CD8-positive, alpha-beta memory T cell (primary cell): ENCODE measurements around the gene PRKCD. TPM values are rescaled to one million over a fixed set of nuclear protein-coding genes. Genes with fewer than 3 reads are reported as not detected.

Experiments used
- CTCF ChIA-PET: fragments of 350-600 bp; sonication (Branson Sonifier 250); formaldehyde crosslinking; loops from one replicate; lab custom pipeline; 2021; ENCODE audit warnings: antibody characterized with exemption; lab: Charles Lee
- POLR2A ChIA-PET: fragments of 350-600 bp; sonication (Branson Sonifier 250); formaldehyde crosslinking; loops from one replicate; lab custom pipeline; 2021; ENCODE audit warnings: antibody characterized with exemption; lab: Charles Lee
- DNase-seq, 5 donors: peaks; one replicate each; pipeline versions ENCODE4 v3.0.0 to v3.0.0-alpha.2; 2020 to 2022; ENCODE audit warnings: mixed read lengths in 1 of 5
- H3K27ac ChIP-seq: one replicate; pipeline ENCODE4 v1.7.0; 2013; ENCODE audit warnings: low read depth, mild to moderate bottlenecking, low read length, moderate library complexity
- H3K27me3 ChIP-seq: 2 replicates; pipeline ENCODE4 v1.7.0; 2013; ENCODE audit warnings: low read length, mild to moderate bottlenecking; ENCODE audit not compliant: insufficient read depth, poor library complexity, severe bottlenecking
- H3K36me3 ChIP-seq: 2 replicates; pipeline ENCODE4 v1.7.0; 2013; ENCODE audit warnings: mild to moderate bottlenecking, low read length, moderate library complexity; ENCODE audit not compliant: insufficient read depth
- H3K4me1 ChIP-seq: 2 replicates; pipeline ENCODE4 v1.7.0; 2013; ENCODE audit warnings: mild to moderate bottlenecking, low read length, moderate library complexity; ENCODE audit not compliant: insufficient read depth
- H3K4me3 ChIP-seq: 2 replicates; pipeline ENCODE4 v1.7.0; 2013; ENCODE audit warnings: mild to moderate bottlenecking, low read length
- H3K9me3 ChIP-seq: 2 replicates; pipeline ENCODE4 v1.7.0; 2013; ENCODE audit warnings: mild to moderate bottlenecking, low read length
- H3K27ac Mint-ChIP-seq, 8 donors: one replicate each; pipeline ENCODE4 v1.8.0; 2020 to 2021; ENCODE audit warnings: mixed read lengths in 8 of 8, mild to moderate bottlenecking in 6 of 8, inconsistent platforms in 3 of 8, moderate library complexity in 3 of 8
- H3K27me3 Mint-ChIP-seq, 2 donors: one replicate each; pipeline ENCODE4 v1.8.0; 2020 to 2021; ENCODE audit warnings: mixed read lengths in 2 of 2, mild to moderate bottlenecking in 1 of 2, moderate library complexity in 1 of 2
- H3K36me3 Mint-ChIP-seq, 3 donors: one replicate each; pipeline ENCODE4 v1.8.0; 2020 to 2021; ENCODE audit warnings: mixed read lengths in 3 of 3, inconsistent platforms in 1 of 3, mild to moderate bottlenecking in 1 of 3
- H3K4me1 Mint-ChIP-seq, 3 donors: one replicate each; pipeline ENCODE4 v1.8.0; 2020 to 2021; ENCODE audit warnings: mixed read lengths in 3 of 3, inconsistent platforms in 1 of 3, mild to moderate bottlenecking in 1 of 3
- H3K4me3 Mint-ChIP-seq, 7 donors: one replicate each; pipeline ENCODE4 v1.8.0; 2020 to 2021; ENCODE audit warnings: mixed read lengths in 7 of 7, mild to moderate bottlenecking in 6 of 7, moderate library complexity in 4 of 7, inconsistent platforms in 2 of 7
- H3K9me3 Mint-ChIP-seq, 5 donors: one replicate each; pipeline ENCODE4 v1.8.0; 2020 to 2022; ENCODE audit warnings: mixed read lengths in 5 of 5, mild to moderate bottlenecking in 3 of 5, moderate library complexity in 2 of 5, inconsistent platforms in 1 of 5
- polyA plus RNA-seq: library from polyadenylated mRNA; unstranded; fragments of 300-500 nt; fragmentation: Illumina TruSeq; gene quantifications from one replicate; pipeline ENCODE4 v1.2.3, GENCODE V29; 2021
- total RNA-seq, 2 experiments: library from RNA; stranded (reverse); gene quantifications; one replicate each; pipeline ENCODE4 v1.2.3, GENCODE V29; 2021

PRKCD gene
- total and polyA plus RNA-seq, 3 experiments from 2014 or later: 27.2 to 27.3 (median 27.3) TPM

DNA sequence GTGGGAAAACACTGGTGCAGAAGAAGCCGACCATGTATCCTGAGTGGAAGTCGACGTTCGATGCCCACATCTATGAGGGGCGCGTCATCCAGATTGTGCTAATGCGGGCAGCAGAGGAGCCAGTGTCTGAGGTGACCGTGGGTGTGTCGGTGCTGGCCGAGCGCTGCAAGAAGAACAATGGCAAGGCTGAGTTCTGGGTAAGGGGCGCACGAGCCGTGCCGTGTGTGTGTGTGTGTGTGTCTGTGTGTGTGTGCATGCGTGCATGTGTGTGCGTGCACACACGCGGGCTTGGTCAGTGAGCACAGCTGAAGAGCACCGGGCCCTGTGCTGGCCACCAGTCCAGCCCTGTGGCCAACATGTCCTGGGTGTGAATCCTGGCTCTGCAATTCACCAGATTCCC, 18.6 kb downstream of the PRKCD start:
- ChIA-PET POLR2A (no interaction called here), CTCF (interaction anchor here (1.5 kb wide), 1 partner anchor 13 kb away, joined by 3 read pairs; no protein-coding TSS in a partner anchor)
- H3K27ac Mint-ChIP-seq: peak overlapping the region in 2 of 8 donors; percentile 29 to 52
- no peak for DNase-seq
- no peak overlapping the region for H3K4me3 ChIP-seq
- H3K27me3 ChIP-seq: no peaks in the 10 kb centered on the region
- peaks cover 0 to 2% (median 0%) of the 10 kb centered on the region in 3 donors for H3K4me1 Mint-ChIP-seq
- peaks cover 0 to 1% of the 10 kb centered on the region in 2 donors for H3K27me3 Mint-ChIP-seq
- H3K27ac ChIP-seq: no peak overlapping the region
- H3K9me3 ChIP-seq: no peaks in the 10 kb centered on the region
- H3K4me1 ChIP-seq: no peaks in the 10 kb centered on the region
- H3K4me3 Mint-ChIP-seq: no peak overlapping the region
- no peaks in the 10 kb centered on the region for H3K9me3 Mint-ChIP-seq
- peaks cover 0 to 75% (median 9%) of the 10 kb centered on the region in 3 donors for H3K36me3 Mint-ChIP-seq
- H3K36me3 ChIP-seq: peaks cover 18% of the 10 kb centered on the region

DNA sequence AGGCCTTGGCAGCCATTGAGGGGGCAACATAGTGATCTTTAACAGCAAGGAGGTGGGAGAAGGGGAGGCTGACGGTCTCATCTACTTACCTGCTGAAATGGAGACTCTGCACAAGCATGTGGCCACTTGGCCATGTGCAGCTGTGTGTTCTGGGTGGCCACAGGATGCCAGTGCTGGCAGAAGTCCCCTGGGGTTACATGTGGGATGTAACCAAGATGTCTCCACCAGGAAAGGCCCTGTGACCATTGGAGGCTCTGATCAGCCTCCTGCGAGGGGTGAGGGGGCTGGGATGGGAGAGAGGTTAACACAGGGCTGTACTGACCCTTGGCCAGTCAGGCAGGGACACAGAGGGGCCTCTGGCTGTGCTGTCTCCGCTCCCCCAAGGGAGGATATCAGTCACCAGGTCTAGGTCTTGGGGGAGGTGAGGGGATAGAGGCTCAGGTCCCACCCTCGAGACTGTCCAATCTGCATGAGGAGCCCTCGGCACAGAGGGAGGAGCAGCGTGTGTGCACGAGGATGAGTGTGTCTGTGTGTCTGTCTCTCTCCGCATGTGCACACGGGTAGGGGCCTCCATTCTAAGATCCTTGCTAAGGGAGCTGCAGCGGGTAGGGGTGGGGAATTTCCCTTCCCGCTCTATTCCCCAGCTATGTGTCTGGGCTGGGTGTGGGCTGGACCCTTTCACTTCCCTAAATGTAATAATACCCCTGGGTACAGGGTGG, 19.5 kb downstream of the PRKCD start:
- Histone ChIP-seq H3K4me1 (no peaks in the 10 kb centered on the region), H3K27ac (no peak overlapping the region), H3K4me3 (no peak overlapping the region), H3K36me3 (peaks cover 18% of the 10 kb centered on the region), H3K9me3 (no peaks in the 10 kb centered on the region), H3K27me3 (no peaks in the 10 kb centered on the region)
- peaks cover 0 to 2% (median 0%) of the 10 kb centered on the region in 3 donors for H3K4me1 Mint-ChIP-seq
- ChIA-PET CTCF (interaction anchor here (1.5 kb wide), 1 partner anchor 12 kb away, joined by 3 read pairs; no protein-coding TSS in a partner anchor), POLR2A (no interaction called here)
- H3K4me3 Mint-ChIP-seq: no peak overlapping the region
- DNase-seq: no peak
- H3K9me3 Mint-ChIP-seq: no peaks in the 10 kb centered on the region
- peaks cover 0 to 79% (median 15%) of the 10 kb centered on the region in 3 donors for H3K36me3 Mint-ChIP-seq
- H3K27me3 Mint-ChIP-seq: peaks cover 0 to 1% of the 10 kb centered on the region in 2 donors
- H3K27ac Mint-ChIP-seq: no peak overlapping the region

DNA sequence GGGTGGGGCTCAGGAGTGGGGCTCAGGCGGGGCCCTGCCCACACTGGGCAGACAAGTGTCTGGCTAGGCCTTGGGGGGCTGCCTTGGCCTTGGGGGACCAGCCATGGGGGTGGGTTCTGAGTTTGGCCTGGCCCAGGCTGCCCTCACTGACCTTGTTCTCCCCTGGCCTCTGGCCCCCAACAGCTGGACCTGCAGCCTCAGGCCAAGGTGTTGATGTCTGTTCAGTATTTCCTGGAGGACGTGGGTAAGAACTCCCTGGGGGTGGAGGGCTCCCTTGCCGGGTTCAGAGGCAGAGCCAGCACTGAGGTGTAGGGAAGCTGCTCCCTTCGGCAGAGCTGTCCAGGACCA, 20.0 kb downstream of the PRKCD start:
- DNase-seq: no peak
- no peak overlapping the region for H3K4me3 Mint-ChIP-seq
- Histone ChIP-seq H3K36me3 (peaks cover 18% of the 10 kb centered on the region), H3K4me3 (no peak overlapping the region), H3K27me3 (no peaks in the 10 kb centered on the region), H3K4me1 (no peaks in the 10 kb centered on the region), H3K27ac (no peak overlapping the region), H3K9me3 (no peaks in the 10 kb centered on the region)
- peaks cover 0 to 2% (median 0%) of the 10 kb centered on the region in 3 donors for H3K4me1 Mint-ChIP-seq
- H3K36me3 Mint-ChIP-seq: peaks cover 0 to 80% (median 15%) of the 10 kb centered on the region in 3 donors
- H3K27me3 Mint-ChIP-seq: no peaks in the 10 kb centered on the region
- ChIA-PET POLR2A (no interaction called here), CTCF (interaction anchor here (1.5 kb wide), 2 partner anchors 12 to 17 kb away, joined by 3 read pairs; no protein-coding TSS in a partner anchor)
- no peaks in the 10 kb centered on the region for H3K9me3 Mint-ChIP-seq
- H3K27ac Mint-ChIP-seq: peak overlapping the region in 1 of 8 donors; percentile 29

DNA sequence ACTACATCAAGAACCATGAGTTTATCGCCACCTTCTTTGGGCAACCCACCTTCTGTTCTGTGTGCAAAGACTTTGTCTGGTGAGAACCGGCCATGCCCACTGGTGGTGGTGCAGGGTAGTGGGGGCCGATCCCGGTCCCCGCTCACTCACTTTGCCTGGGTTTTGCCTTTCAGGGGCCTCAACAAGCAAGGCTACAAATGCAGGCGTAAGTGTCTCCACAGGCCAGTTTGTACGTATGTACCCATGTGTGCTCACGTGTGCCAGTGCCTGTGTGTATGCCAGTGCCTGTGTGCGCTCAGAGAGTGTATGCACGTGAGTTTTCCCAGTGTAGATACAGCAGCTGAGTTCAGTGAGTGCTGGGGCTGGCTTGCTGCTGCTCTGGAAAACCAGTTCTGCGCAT, 20.5 kb downstream of the PRKCD start:
- peaks cover 0 to 82% (median 15%) of the 10 kb centered on the region in 3 donors for H3K36me3 Mint-ChIP-seq
- H3K4me1 ChIP-seq: no peaks in the 10 kb centered on the region
- no peak overlapping the region for H3K27ac Mint-ChIP-seq
- H3K27ac ChIP-seq: no peak overlapping the region
- no peaks in the 10 kb centered on the region for H3K27me3 Mint-ChIP-seq
- H3K27me3 ChIP-seq: no peaks in the 10 kb centered on the region
- no peaks in the 10 kb centered on the region for H3K9me3 Mint-ChIP-seq
- POLR2A ChIA-PET: no interaction called here
- H3K4me3 ChIP-seq: no peak overlapping the region
- DNase-seq: no peak
- peaks cover 18% of the 10 kb centered on the region for H3K36me3 ChIP-seq
- no peak overlapping the region for H3K4me3 Mint-ChIP-seq
- CTCF ChIA-PET: interaction anchor here (1.0 to 1.5 kb wide), 2 partner anchors 15 to 16 kb away, joined by 3 read pairs; no protein-coding TSS in a partner anchor
- H3K9me3 ChIP-seq: no peaks in the 10 kb centered on the region
- H3K4me1 Mint-ChIP-seq: peaks cover 0 to 2% (median 0%) of the 10 kb centered on the region in 3 donors

DNA sequence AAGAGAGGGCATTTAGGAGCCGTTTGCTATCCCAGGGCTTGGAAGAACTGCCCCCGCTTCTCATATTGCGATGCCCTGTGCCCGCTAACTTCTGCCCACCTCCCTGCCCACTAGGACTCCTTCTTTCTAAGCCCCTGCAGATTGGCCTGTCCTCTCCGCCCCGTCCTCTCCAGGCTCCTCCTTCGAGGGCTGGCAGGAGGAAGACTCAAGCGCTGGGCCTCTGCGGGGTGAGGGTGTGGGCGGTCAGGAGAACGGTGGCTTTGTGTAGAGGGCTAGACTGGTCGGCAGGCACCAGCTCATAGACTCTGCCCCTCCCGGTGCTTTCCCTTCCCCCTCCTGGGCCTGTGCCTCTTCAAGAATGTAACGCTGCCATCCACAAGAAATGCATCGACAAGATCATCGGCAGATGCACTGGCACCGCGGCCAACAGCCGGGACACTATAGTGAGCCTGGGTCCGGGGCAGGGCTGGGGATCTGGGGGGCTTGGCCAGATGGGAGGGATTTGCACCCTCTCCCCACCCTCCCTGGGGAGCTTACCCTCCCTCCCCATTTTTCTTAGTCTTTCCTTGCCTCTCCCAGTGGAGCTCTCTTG, 21.9 kb downstream of the PRKCD start:
- Mint-ChIP-seq H3K27me3 (no peaks in the 10 kb centered on the region), H3K4me1 (no peaks in the 10 kb centered on the region), H3K27ac (no peak overlapping the region), H3K36me3 (peaks cover 0 to 89% (median 13%) of the 10 kb centered on the region in 3 donors), H3K9me3 (no peaks in the 10 kb centered on the region), H3K4me3 (no peak overlapping the region)
- Histone ChIP-seq H3K4me1 (no peaks in the 10 kb centered on the region), H3K4me3 (no peak overlapping the region), H3K27me3 (no peaks in the 10 kb centered on the region), H3K9me3 (no peaks in the 10 kb centered on the region), H3K27ac (no peak overlapping the region), H3K36me3 (peaks cover 21% of the 10 kb centered on the region)
- CTCF ChIA-PET: interaction anchor here (1.0 kb wide), 1 partner anchor 49 kb away, joined by 4 read pairs; no protein-coding TSS in a partner anchor
- DNase-seq: no peak
- POLR2A ChIA-PET: no interaction called here

DNA sequence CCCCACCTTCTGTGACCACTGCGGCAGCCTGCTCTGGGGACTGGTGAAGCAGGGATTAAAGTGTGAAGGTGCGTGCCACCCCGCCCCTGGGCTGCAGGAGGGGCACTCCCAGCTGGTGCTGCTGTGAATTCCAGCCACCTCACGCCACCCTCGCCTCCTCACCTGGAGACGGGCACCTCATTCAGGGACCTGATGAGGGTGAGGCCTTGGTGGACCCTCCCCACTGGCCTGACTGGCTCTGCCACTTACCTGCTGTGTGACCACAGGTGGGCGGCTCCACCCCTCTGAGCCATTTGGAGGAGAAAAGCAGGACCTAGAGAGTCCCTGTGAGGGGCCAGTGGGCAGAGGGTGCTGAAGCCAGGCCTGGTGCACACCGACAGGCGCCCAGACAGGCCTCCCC, 22.5 kb downstream of the PRKCD start:
- peaks cover 21% of the 10 kb centered on the region for H3K36me3 ChIP-seq
- DNase-seq: no peak
- H3K27me3 ChIP-seq: no peaks in the 10 kb centered on the region
- no peaks in the 10 kb centered on the region for H3K4me1 ChIP-seq
- H3K27ac ChIP-seq: no peak overlapping the region
- H3K4me3 Mint-ChIP-seq: no peak overlapping the region
- H3K4me3 ChIP-seq: no peak overlapping the region
- no peaks in the 10 kb centered on the region for H3K4me1 Mint-ChIP-seq
- H3K27me3 Mint-ChIP-seq: no peaks in the 10 kb centered on the region
- no peaks in the 10 kb centered on the region for H3K9me3 ChIP-seq
- no peak overlapping the region for H3K27ac Mint-ChIP-seq
- peaks cover 0 to 89% (median 13%) of the 10 kb centered on the region in 3 donors for H3K36me3 Mint-ChIP-seq
- no peaks in the 10 kb centered on the region for H3K9me3 Mint-ChIP-seq
- POLR2A ChIA-PET: no interaction called here
- CTCF ChIA-PET: interaction anchor here (1.0 kb wide), 1 partner anchor 49 kb away, joined by 4 read pairs; no protein-coding TSS in a partner anchor

DNA sequence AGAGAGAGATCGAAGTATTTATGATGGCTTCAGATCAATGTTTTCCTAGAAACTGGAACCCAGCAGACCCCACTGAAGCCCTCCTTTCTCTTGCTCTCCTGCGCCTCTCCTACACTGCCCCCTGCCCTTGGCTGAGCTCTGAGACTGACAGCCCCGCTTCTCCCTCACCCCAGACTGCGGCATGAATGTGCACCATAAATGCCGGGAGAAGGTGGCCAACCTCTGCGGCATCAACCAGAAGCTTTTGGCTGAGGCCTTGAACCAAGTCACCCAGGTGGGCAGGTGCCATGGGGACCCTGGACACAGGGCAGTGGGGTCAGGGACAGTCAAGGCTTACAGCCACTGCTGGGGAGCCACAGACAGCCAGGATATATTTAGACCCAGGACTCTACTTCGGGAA, 23.7 kb downstream of the PRKCD start:
- H3K36me3 ChIP-seq: peaks cover 21% of the 10 kb centered on the region
- peak overlapping the region in 1 of 8 donors; percentile 19 for H3K27ac Mint-ChIP-seq
- no peak for DNase-seq
- no peak overlapping the region for H3K27ac ChIP-seq
- H3K4me1 ChIP-seq: no peaks in the 10 kb centered on the region
- H3K36me3 Mint-ChIP-seq: peaks cover 0 to 89% (median 6%) of the 10 kb centered on the region in 3 donors
- no peaks in the 10 kb centered on the region for H3K4me1 Mint-ChIP-seq
- no peaks in the 10 kb centered on the region for H3K9me3 Mint-ChIP-seq
- no peak overlapping the region for H3K4me3 Mint-ChIP-seq
- CTCF ChIA-PET: no interaction called here
- no peaks in the 10 kb centered on the region for H3K9me3 ChIP-seq
- POLR2A ChIA-PET: no interaction called here
- no peaks in the 10 kb centered on the region for H3K27me3 Mint-ChIP-seq
- H3K27me3 ChIP-seq: no peaks in the 10 kb centered on the region
- no peak overlapping the region for H3K4me3 ChIP-seq
